PC-3 (cell line): ENCODE data around the gene XIRP2. TPM values are rescaled to one million over a fixed set of nuclear protein-coding genes. Genes with fewer than 3 reads are reported as not detected.

Experiments
- ATAC-seq: fragments of 200-7000 bp; cut with Tn5 transposase; 2 replicates; pipeline ENCODE4 v1.9.1; 2020; ENCODE audit warnings: mild to moderate bottlenecking, moderate library complexity
- BruUV-seq: library from RNA; stranded (reverse); fragments of 400-500 nt; replicated peaks from 2 replicates; lab custom pipeline; 2021; lab: Mats Ljungman, UMichigan
- CTCF ChIA-PET: fragments of 300-600 bp; sonication (Branson Sonifier 250); formaldehyde crosslinking; loops from one replicate; lab custom pipeline; 2022; ENCODE audit warnings: antibody characterized with exemption; lab: Charles Lee
- POLR2A ChIA-PET: fragments of 300-600 bp; sonication (Branson Sonifier 250); formaldehyde crosslinking; loops from one replicate; lab custom pipeline; 2022; ENCODE audit warnings: antibody characterized with exemption; ENCODE audit not compliant: unreplicated experiment; lab: Charles Lee
- DNase-seq: peaks from one replicate; pipeline ENCODE4 v3.0.0-alpha.2; 2015
- H2AFZ ChIP-seq: fragments of 300-600 bp; sonication (generic); 2 replicates; pipeline ENCODE4 v1.6.0; 2016; ENCODE audit warnings: antibody characterized with exemption, low read length
- H3F3A ChIP-seq: fragments of 300-600 bp; sonication (generic); one replicate; pipeline ENCODE4 v1.6.0; 2017; ENCODE audit warnings: antibody characterized with exemption, low read length, control low read depth, mild to moderate bottlenecking; ENCODE audit not compliant: unreplicated experiment
- H3K27ac ChIP-seq: fragments of 300-600 bp; sonication (generic); 2 replicates; pipeline ENCODE4 v1.5.1; 2016; ENCODE audit warnings: mild to moderate bottlenecking, low read length
- H3K27me3 ChIP-seq: fragments of 300-600 bp; sonication (generic); 2 replicates; pipeline ENCODE4 v1.6.1; 2016; ENCODE audit warnings: low read length, mixed read lengths
- H3K36me3 ChIP-seq: fragments of 300-600 bp; sonication (generic); 2 replicates; pipeline ENCODE4 v1.6.1; 2016; ENCODE audit warnings: low read depth, mixed run types, low read length, mixed read lengths
- H3K4me1 ChIP-seq: fragments of 300-600 bp; sonication (generic); 2 replicates; pipeline ENCODE4 v1.5.1; 2016; ENCODE audit warnings: low read length; ENCODE audit not compliant: insufficient read depth
- H3K4me2 ChIP-seq: fragments of 300-600 bp; sonication (generic); 2 replicates; pipeline ENCODE4 v1.6.0; 2016; ENCODE audit warnings: low read length
- H3K4me3 ChIP-seq: fragments of 300-600 bp; sonication (generic); 2 replicates; pipeline ENCODE4 v1.5.1; 2016; ENCODE audit warnings: mild to moderate bottlenecking, low read length, mixed read lengths
- H3K79me2 ChIP-seq: fragments of 300-600 bp; sonication (generic); 2 replicates; pipeline ENCODE4 v1.6.1; 2017; ENCODE audit warnings: low read length, mixed read lengths
- H3K9ac ChIP-seq: fragments of 300-600 bp; sonication (generic); 2 replicates; pipeline ENCODE4 v1.6.0; 2016; ENCODE audit warnings: mild to moderate bottlenecking, low read length
- H3K9me2 ChIP-seq: fragments of 300-600 bp; sonication (generic); replicated peaks from 2 replicates; pipeline ENCODE4 v1.6.1; 2016; ENCODE audit warnings: mixed run types, low read length, mixed read lengths
- H3K9me3 ChIP-seq: fragments of 300-600 bp; sonication (generic); 2 replicates; pipeline ENCODE4 v1.6.1; 2016; ENCODE audit warnings: low read length, mixed read lengths
- H4K20me1 ChIP-seq: fragments of 300-600 bp; sonication (generic); 2 replicates; pipeline ENCODE4 v1.6.1; 2016; ENCODE audit warnings: low read length, mixed read lengths
- EZH2 ChIP-seq: fragments of 300-600 bp; sonication (generic); IDR thresholded peaks from one replicate; pipeline ENCODE4 v1.6.1; 2017; ENCODE audit warnings: antibody characterized with exemption, mild to moderate bottlenecking, low read length; ENCODE audit not compliant: unreplicated experiment
- EZH2phosphoT487 ChIP-seq: fragments of 300-600 bp; sonication (generic); IDR thresholded peaks from 2 replicates; pipeline ENCODE4 v1.6.1; 2018; ENCODE audit warnings: mild to moderate bottlenecking, antibody characterized with exemption, low read length, borderline replicate concordance
- intact Hi-C: fragments of 100-400 bp; cut with micrococcal nuclease; formaldehyde crosslinking; loops from 2 replicates; pipeline ENCODE4 v1.9.0; 2023
- total RNA-seq: library from RNA; depleted of rRNA; stranded (reverse); fragments of >200 nt; gene quantifications from 2 replicates; pipeline ENCODE4 v1.2.3, GENCODE V29; 2014
- TF ChIP-seq, protein P1 (sequence below): fragments of 300-600 bp; sonication (generic); conservative IDR thresholded peaks from 2 replicates; pipeline ENCODE4 v1.5.1; 2017; ENCODE audit warnings: antibody characterized with exemption, low read depth, mild to moderate bottlenecking, low read length

Gene XIRP2
- total RNA-seq, 1 experiment from 2014 or later, result 0.11 TPM

DNA sequence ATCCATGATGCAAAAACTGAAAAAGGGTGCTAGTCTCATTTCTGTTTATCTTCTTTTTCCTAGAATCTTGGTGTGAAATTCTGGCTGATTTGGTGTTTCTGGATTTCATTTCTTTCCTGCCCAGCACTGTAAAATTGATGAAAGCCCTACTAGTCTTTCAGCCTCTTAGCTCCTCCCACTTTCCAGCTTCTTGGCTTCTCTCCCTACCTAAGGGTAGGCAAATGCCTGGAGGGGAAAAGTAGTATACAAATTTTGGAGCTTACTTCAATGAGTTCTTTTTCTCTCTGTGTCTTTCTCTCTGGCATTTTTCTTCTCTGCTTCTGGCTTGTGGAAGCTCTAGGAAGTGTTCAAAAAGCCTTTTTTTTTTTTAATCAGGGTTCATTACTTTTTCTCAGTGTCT, 160.5 kb downstream of the XIRP2 start:
- TF ChIP-seq, protein P1, sequence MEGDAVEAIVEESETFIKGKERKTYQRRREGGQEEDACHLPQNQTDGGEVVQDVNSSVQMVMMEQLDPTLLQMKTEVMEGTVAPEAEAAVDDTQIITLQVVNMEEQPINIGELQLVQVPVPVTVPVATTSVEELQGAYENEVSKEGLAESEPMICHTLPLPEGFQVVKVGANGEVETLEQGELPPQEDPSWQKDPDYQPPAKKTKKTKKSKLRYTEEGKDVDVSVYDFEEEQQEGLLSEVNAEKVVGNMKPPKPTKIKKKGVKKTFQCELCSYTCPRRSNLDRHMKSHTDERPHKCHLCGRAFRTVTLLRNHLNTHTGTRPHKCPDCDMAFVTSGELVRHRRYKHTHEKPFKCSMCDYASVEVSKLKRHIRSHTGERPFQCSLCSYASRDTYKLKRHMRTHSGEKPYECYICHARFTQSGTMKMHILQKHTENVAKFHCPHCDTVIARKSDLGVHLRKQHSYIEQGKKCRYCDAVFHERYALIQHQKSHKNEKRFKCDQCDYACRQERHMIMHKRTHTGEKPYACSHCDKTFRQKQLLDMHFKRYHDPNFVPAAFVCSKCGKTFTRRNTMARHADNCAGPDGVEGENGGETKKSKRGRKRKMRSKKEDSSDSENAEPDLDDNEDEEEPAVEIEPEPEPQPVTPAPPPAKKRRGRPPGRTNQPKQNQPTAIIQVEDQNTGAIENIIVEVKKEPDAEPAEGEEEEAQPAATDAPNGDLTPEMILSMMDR, result no peak
- no peak for TF ChIP-seq EZH2phosphoT487
- TF ChIP-seq EZH2, result no peak
- peak; percentile 30 for DNase-seq
- Histone ChIP-seq H3K27me3 (no peaks in the 10 kb centered on the region), H3K9ac (no peak overlapping the region), H3K4me2 (no peak overlapping the region), H3K9me2 (no peaks in the 10 kb centered on the region), H3K27ac (no peak overlapping the region), H3F3A (no peaks in the 10 kb centered on the region), H4K20me1 (no peaks in the 10 kb centered on the region), H3K4me3 (no peak overlapping the region), H3K4me1 (0 out of 2 replicates have a peak, but pooled peaks cover 8% of the 10 kb centered on the region), H3K79me2 (no peaks in the 10 kb centered on the region), H3K36me3 (no peaks in the 10 kb centered on the region), H3K9me3 (no peaks in the 10 kb centered on the region), H2AFZ (no peak overlapping the region)
- CTCF ChIA-PET, result no interaction called here
- no TSS peak for BruUV-seq
- no peak for ATAC-seq
- intact Hi-C loops, result no loop called here
- POLR2A ChIA-PET, result no interaction called here

DNA sequence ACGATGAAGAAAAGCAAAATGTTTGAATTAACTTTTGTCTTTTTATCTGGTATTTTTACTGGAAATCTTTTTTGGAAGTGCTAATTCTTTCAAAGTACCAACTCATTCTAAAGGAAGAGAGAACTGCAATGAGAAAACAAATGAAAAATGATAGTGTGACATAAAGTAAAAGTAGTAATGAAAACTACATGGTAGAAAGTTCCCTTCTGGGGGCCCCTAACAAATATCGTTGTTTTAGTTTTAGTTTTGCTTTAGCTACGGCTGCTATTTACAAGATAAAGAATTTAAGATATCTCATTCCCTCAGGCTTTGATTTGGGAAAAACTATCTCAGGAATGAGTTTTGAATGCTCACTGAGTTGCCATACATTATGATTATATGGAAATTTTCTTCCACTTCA, 161.4 kb downstream of the XIRP2 start:
- Histone ChIP-seq H3K9me3 (no peaks in the 10 kb centered on the region), H3K4me1 (0 out of 2 replicates have a peak, but pooled peaks cover 8% of the 10 kb centered on the region), H3K4me3 (no peak overlapping the region), H3K36me3 (no peaks in the 10 kb centered on the region), H3K79me2 (no peaks in the 10 kb centered on the region), H3K9ac (no peak overlapping the region), H3F3A (no peaks in the 10 kb centered on the region), H3K27me3 (no peaks in the 10 kb centered on the region), H2AFZ (no peak overlapping the region), H4K20me1 (no peaks in the 10 kb centered on the region), H3K4me2 (no peak overlapping the region), H3K27ac (no peak overlapping the region), H3K9me2 (no peaks in the 10 kb centered on the region)
- ChIA-PET CTCF (no interaction called here), POLR2A (no interaction called here)
- BruUV-seq, result no TSS peak
- intact Hi-C loops, result no loop called here
- ATAC-seq, result no peak
- DNase-seq, result no peak
- TF ChIP-seq EZH2phosphoT487 (no peak), EZH2 (no peak)
- TF ChIP-seq, protein P1, result no peak

DNA sequence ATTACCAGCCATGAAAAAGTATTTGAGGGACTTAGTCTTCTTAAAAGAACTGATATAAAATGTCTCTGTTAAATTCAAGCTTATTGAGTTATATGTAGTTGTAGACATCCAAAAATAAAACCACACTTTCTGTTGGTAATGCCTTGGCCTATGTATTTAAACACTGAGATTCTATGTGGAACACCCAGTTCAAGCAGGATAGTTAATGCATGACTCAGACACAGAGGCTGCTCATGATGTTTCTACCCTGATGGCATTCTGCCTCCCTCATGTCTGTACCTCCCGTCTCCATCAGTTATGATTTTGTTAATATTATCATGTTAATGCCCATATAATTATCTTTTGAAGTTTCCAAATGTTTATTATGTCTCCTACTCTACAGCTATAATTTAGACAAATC, 164.5 kb downstream of the XIRP2 start:
- no peaks in the 10 kb centered on the region for H3K9me2 ChIP-seq
- H3F3A ChIP-seq, result no peaks in the 10 kb centered on the region
- no peaks in the 10 kb centered on the region for H4K20me1 ChIP-seq
- no TSS peak for BruUV-seq
- POLR2A ChIA-PET, result no interaction called here
- H3K27ac ChIP-seq, result no peak overlapping the region
- no peak overlapping the region for H2AFZ ChIP-seq
- CTCF ChIA-PET, result no interaction called here
- peaks cover 8% of the 10 kb centered on the region; the same call in 1 of the 2 replicates for H3K4me1 ChIP-seq
- H3K9me3 ChIP-seq, result no peaks in the 10 kb centered on the region
- peak; percentile 100 for ATAC-seq
- intact Hi-C loops, result no loop called here
- no peaks in the 10 kb centered on the region for H3K36me3 ChIP-seq
- TF ChIP-seq, protein P1, result no peak
- no peak for TF ChIP-seq EZH2
- TF ChIP-seq EZH2phosphoT487, result no peak
- no peak overlapping the region for H3K4me3 ChIP-seq
- peak; percentile 67 for DNase-seq
- H3K9ac ChIP-seq, result no peak overlapping the region
- no peaks in the 10 kb centered on the region for H3K79me2 ChIP-seq
- no peak overlapping the region for H3K4me2 ChIP-seq
- no peaks in the 10 kb centered on the region for H3K27me3 ChIP-seq
